Measurements from ENCODE around the gene TMEM151B.

GRCh38 chr6:44224029-44224964, 46.0 kb upstream of the TMEM151B start:
- TF ChIP-seq POLR2AphosphoS5 (IDR thresholded peaks at IDR 0.05; ENCODE audit: low read depth, low read length): peak; percentile 2; the same call in 1 of the 2 replicates
- TF ChIP-seq POLR2A (IDR thresholded peaks at IDR 0.05; ENCODE audit: low read depth, low read length): no peak
- no peak for TF ChIP-seq TAF1 (IDR thresholded peaks at IDR 0.05; ENCODE audit: borderline replicate concordance, low read depth, low read length)

Data from GM12892 (cell line).